ENCODE data around the gene TMEM204. TPM values are rescaled to one million over a fixed set of nuclear protein-coding genes. Genes with fewer than 3 reads are reported as not detected.

The TMEM204 gene
- total and polyA plus RNA-seq, 3 donors from 2014 or later: 13.7 to 21.4 (median 19.4) TPM

GRCh38 chr16:1501630-1502029 lies 31.8 kb upstream of the TMEM204 start:
- Histone ChIP-seq H3K9me3 (no peaks in the 10 kb centered on the region), H3K36me3 (ENCODE audit: low read depth, missing control alignments) (no peaks in the 10 kb centered on the region), H3K4me1 (no peaks in the 10 kb centered on the region), H3K27ac (no peak overlapping the region), H3K4me3 (no peak overlapping the region), H3K27me3 (no peaks in the 10 kb centered on the region)
- no peak for DNase-seq
- 93% methylated on average over 17 to 23 of the region's 23 CpGs for WGBS, 2 donors
- TF ChIP-seq POLR2A (IDR thresholded peaks at IDR 0.05) (no peak), CTCF (IDR thresholded peaks at IDR 0.05) (no peak)
- intact Hi-C loops (cut with DNase I; ENCODE audit: low total_unique reads): no loop called here

- Histone ChIP-seq H3K27me3 (no peaks in the 10 kb centered on the region), H3K4me1 (no peaks in the 10 kb centered on the region), H3K36me3 (ENCODE audit: low read depth, missing control alignments) (no peaks in the 10 kb centered on the region), H3K4me3 (no peak overlapping the region), H3K27ac (no peak overlapping the region), H3K9me3 (no peaks in the 10 kb centered on the region)
- intact Hi-C loops (cut with DNase I; ENCODE audit: low total_unique reads): no loop called here
- no peak for DNase-seq
- WGBS, 2 donors: 93 to 94% methylated on average over 3 to 41 of the region's 42 CpGs
- TF ChIP-seq POLR2A (IDR thresholded peaks at IDR 0.05): no peak
- no peak for TF ChIP-seq CTCF (IDR thresholded peaks at IDR 0.05)
Observed at GRCh38 chr16:1502092-1503004, 31.1 kb upstream of the TMEM204 start.

- DNase-seq: no peak
- Histone ChIP-seq H3K27me3 (no peaks in the 10 kb centered on the region), H3K4me1 (no peaks in the 10 kb centered on the region), H3K4me3 (no peak overlapping the region), H3K36me3 (ENCODE audit: low read depth, missing control alignments) (no peaks in the 10 kb centered on the region), H3K9me3 (no peaks in the 10 kb centered on the region), H3K27ac (no peak overlapping the region)
- TF ChIP-seq POLR2A (IDR thresholded peaks at IDR 0.05): no peak
- TF ChIP-seq CTCF (IDR thresholded peaks at IDR 0.05): no peak
- WGBS, 2 donors: 95% methylated on average over 37 of the region's 37 CpGs
- intact Hi-C loops (cut with DNase I; ENCODE audit: low total_unique reads): no loop called here
Observed at GRCh38 chr16:1503110-1503955, 30.1 kb upstream of the TMEM204 start.

GRCh38 chr16:1505073-1505844 lies 28.2 kb upstream of the TMEM204 start:
- no peak for DNase-seq
- no peaks in the 10 kb centered on the region for H3K27me3 ChIP-seq
- H3K9me3 ChIP-seq: no peaks in the 10 kb centered on the region
- WGBS, 2 donors: 94 to 96% methylated on average over 31 to 37 of the region's 37 CpGs
- no peaks in the 10 kb centered on the region for H3K4me1 ChIP-seq
- no peak for TF ChIP-seq POLR2A (IDR thresholded peaks at IDR 0.05)
- TF ChIP-seq CTCF (IDR thresholded peaks at IDR 0.05): no peak
- no peak overlapping the region for H3K4me3 ChIP-seq
- no peaks in the 10 kb centered on the region for H3K36me3 ChIP-seq (ENCODE audit: low read depth, missing control alignments)
- H3K27ac ChIP-seq: no peak overlapping the region
- intact Hi-C loops (cut with DNase I; ENCODE audit: low total_unique reads): no loop called here
